K562 (cell line): ENCODE results near the gene BEST4. TPM values are rescaled to one million over a fixed set of nuclear protein-coding genes. Genes with fewer than 3 reads are reported as not detected.
A peak's percentile ranks its signal among the peaks of the same experiment; 100 is the strongest.

Source experiments
- BHLHE40 ChIP-seq: IDR thresholded peaks from 2 replicates; pipeline ENCODE4 v1.6.1; 2011; ENCODE audit warnings: low read length, improper control_type of control experiment
- CBX5 ChIP-seq: IDR thresholded peaks from 2 replicates; pipeline ENCODE4 v1.6.1; 2014; ENCODE audit warnings: low read depth, borderline replicate concordance
- CHCHD3 ChIP-seq: fragments of 250-450 bp; sonication (Bioruptor Pico); IDR thresholded peaks from 2 replicates; pipeline ENCODE4 v2.1.2; 2022; ENCODE audit warnings: mild to moderate bottlenecking
- DIDO1 ChIP-seq: fragments of 450-650 bp; IDR thresholded peaks from 2 replicates; pipeline ENCODE4 v1.6.1; 2016; ENCODE audit warnings: low read depth, missing biosample characterization, missing genetic modification characterization
- ELF4 ChIP-seq: fragments of 450-650 bp; formaldehyde crosslinking; IDR thresholded peaks from 2 replicates; pipeline ENCODE4 v1.4.0; 2022; ENCODE audit warnings: missing genetic modification characterization
- HDAC6 ChIP-seq: IDR thresholded peaks from 2 replicates; pipeline ENCODE4 v1.6.1; 2012; ENCODE audit warnings: low read depth, mild to moderate bottlenecking, control low read depth, inconsistent platforms, low read length, moderate library complexity
- HMGN3 ChIP-seq: IDR thresholded peaks from 2 replicates; pipeline ENCODE4 v1.6.1; 2011; ENCODE audit warnings: borderline replicate concordance, low read depth, mild to moderate bottlenecking, mixed read lengths, low read length; ENCODE audit not compliant: insufficient read length; ENCODE audit errors: extremely low read depth
- HNRNPK ChIP-seq: fragments of 200-400 bp; formaldehyde crosslinking; IDR thresholded peaks from one replicate; pipeline ENCODE4 v1.6.1; 2018; ENCODE audit warnings: mild to moderate bottlenecking, low read depth, low read length; ENCODE audit not compliant: poor library complexity, severe bottlenecking
- MAFF ChIP-seq: IDR thresholded peaks from 2 replicates; pipeline ENCODE4 v1.6.1; 2012; ENCODE audit warnings: low read length, improper control_type of control experiment
- MXI1 ChIP-seq: IDR thresholded peaks from 2 replicates; pipeline ENCODE4 v1.6.1; 2011; ENCODE audit warnings: low read depth, mild to moderate bottlenecking, improper control_type of control experiment, low read length
- NELFE ChIP-seq: IDR thresholded peaks from 2 replicates; pipeline ENCODE4 v1.6.1; 2011; ENCODE audit warnings: mild to moderate bottlenecking; ENCODE audit not compliant: insufficient read depth, insufficient read length
- NUFIP1 ChIP-seq: fragments of 450-650 bp; IDR thresholded peaks from 2 replicates; pipeline ENCODE4 v1.6.1; 2018; ENCODE audit not compliant: partially characterized antibody
- SAFB ChIP-seq: fragments of 200-400 bp; formaldehyde crosslinking; IDR thresholded peaks from 2 replicates; pipeline ENCODE4 v1.6.1; 2017; ENCODE audit warnings: low read depth, low read length, borderline replicate concordance
- SMARCE1 ChIP-seq: fragments of 450-650 bp; IDR thresholded peaks from 2 replicates; pipeline ENCODE4 v1.7.1; 2016; ENCODE audit warnings: mild to moderate bottlenecking
- SREBF2 ChIP-seq: sonication (generic); formaldehyde crosslinking; IDR thresholded peaks from 2 replicates; pipeline ENCODE4 v1.4.0; 2020; ENCODE audit warnings: mild to moderate bottlenecking, missing genetic modification reagents
- SRSF3 ChIP-seq: fragments of 200-400 bp; formaldehyde crosslinking; IDR thresholded peaks from 2 replicates; pipeline ENCODE4 v1.6.1; 2016; ENCODE audit warnings: mild to moderate bottlenecking, low read length, moderate library complexity; ENCODE audit not compliant: insufficient read depth
- ZNF263 ChIP-seq: sonication (generic); formaldehyde crosslinking; IDR thresholded peaks from 2 replicates; pipeline ENCODE4 v1.8.0; 2022; ENCODE audit warnings: mild to moderate bottlenecking, missing genetic modification reagents, borderline replicate concordance
- ZNF449 ChIP-seq: fragments of 250-450 bp; sonication (Bioruptor Pico); IDR thresholded peaks from 2 replicates; pipeline ENCODE4 v1.8.0; 2022; ENCODE audit warnings: moderate library complexity, mild to moderate bottlenecking, inconsistent platforms
- ZNF583 ChIP-seq: fragments of 250-450 bp; sonication (Bioruptor Pico); IDR thresholded peaks from 2 replicates; pipeline ENCODE4 v1.4.0; 2020
- polyA plus RNA-seq, 8 experiments: library from polyadenylated mRNA; depleted of rRNA in 4 of 8; stranded (reverse) in 5 of 8; unstranded in 3 of 8; fragments of >200 nt; fragmentation: Nextera tagmentation in 2 of 8; fragmentation: Illumina TruSeq in 1 of 8; extraction: Ambion mirVana in 2 of 8; extraction: Trizol in 1 of 8; gene quantifications; 2 replicates each; pipeline versions ENCODE4 v1.2.1 to v1.2.3, GENCODE V29; 2011 to 2014; ENCODE audit warnings: inconsistent platforms in 1 of 8, missing spikeins in 1 of 8
- total RNA-seq, 7 experiments: library from RNA; depleted of rRNA in 6 of 7; stranded (reverse); fragments of >200 nt in 6 of 7; fragmentation: Illumina TruSeq in 2 of 7; extraction: Trizol in 2 of 7; gene quantifications; 2 replicates each; pipeline versions ENCODE4 v1.2.1 to v1.2.3, GENCODE V29; 2011 to 2021; ENCODE audit warnings: low replicate concordance in 1 of 7
- TF ChIP-seq, protein P1 (sequence below), 2 experiments: fragments of 450-650 bp in 1 of 2; sonication (generic) in 1 of 2; formaldehyde crosslinking in 1 of 2; IDR thresholded peaks in 1 of 2; conservative IDR thresholded peaks in 1 of 2; 2 replicates each; pipeline versions ENCODE4 v1.6.1 to v1.8.1; 2016 to 2023; ENCODE audit warnings: mild to moderate bottlenecking in 2 of 2, moderate library complexity in 2 of 2, inconsistent platforms in 1 of 2, missing genetic modification reagents in 1 of 2
- TF ChIP-seq, protein P2 (sequence below): fragments of 450-650 bp; IDR thresholded peaks from 2 replicates; pipeline ENCODE4 v1.7.1; 2018; ENCODE audit warnings: mild to moderate bottlenecking, low read depth; ENCODE audit not compliant: partially characterized antibody
- TF ChIP-seq, protein P3 (sequence below): fragments of 250-450 bp; sonication (Bioruptor Pico); IDR thresholded peaks from 2 replicates; pipeline ENCODE4 v1.5.0; 2020; ENCODE audit warnings: mild to moderate bottlenecking, borderline replicate concordance

The BEST4 gene
- total and polyA plus RNA-seq, 9 of the 15 experiments (the other 6 are each of a cell fraction or from before 2014, with no cell fraction given) = 0.07 to 0.11 TPM; not detected in 7

DNA sequence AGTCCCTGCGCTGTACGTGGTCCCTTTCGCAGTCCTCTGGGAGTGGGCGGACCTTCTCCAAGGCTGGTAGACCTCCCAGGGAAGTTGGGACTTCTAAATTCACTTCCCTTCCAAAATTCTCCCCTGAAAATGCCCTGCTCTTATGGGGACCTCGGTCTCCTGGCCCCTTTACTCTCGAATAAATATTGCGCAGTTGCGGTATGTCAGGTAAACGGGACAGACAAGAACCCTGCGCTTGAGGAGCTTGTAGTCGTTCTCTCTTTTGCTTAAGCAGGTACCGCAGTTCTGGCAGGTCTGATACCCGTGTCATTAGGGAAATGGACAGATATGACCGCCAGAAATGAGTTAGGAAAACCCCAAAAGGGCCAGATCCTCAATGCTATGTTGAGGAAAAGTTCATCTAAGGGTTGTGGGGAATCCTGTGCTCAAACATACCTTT lies 47.8 kb downstream of the BEST4 start (continued):
- TF ChIP-seq HDAC6 (no peak), SMARCE1 (0 out of 2 replicates have a peak, but pooled peaks have one; percentile 13), CBX5 (no peak), SREBF2 (0 out of 2 replicates have a peak, but pooled peaks have one; percentile 84), SAFB (no peak), CHCHD3 (CRISPR knock-in tag) (no peak), ZNF583 (CRISPR knock-in tag) (no peak), ELF4 (CRISPR knock-in tag) (no peak), SRSF3 (peak; percentile 4; the same call in 1 of the 2 replicates), MAFF (no peak), ZNF263 (CRISPR knock-in tag) (0 out of 2 replicates have a peak, but pooled peaks have one; percentile 3), HNRNPK (no peak), DIDO1 (tag) (no peak), HMGN3 (no peak), NUFIP1 (no peak), ZNF449 (CRISPR knock-in tag) (no peak), MXI1 (0 out of 2 replicates have a peak, but pooled peaks have one; percentile 6), NELFE (no peak), BHLHE40 (peak; percentile 33; the same call in 1 of the 2 replicates)
- TF ChIP-seq, protein P1, sequence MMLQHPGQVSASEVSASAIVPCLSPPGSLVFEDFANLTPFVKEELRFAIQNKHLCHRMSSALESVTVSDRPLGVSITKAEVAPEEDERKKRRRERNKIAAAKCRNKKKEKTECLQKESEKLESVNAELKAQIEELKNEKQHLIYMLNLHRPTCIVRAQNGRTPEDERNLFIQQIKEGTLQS (IDR thresholded peaks at IDR 0.05) = no peak
- TF ChIP-seq, protein P1 (CRISPR knock-in tag; conservative IDR thresholded peaks at IDR 0.05) = 0 out of 2 replicates have a peak, but pooled peaks have one; percentile 4
- TF ChIP-seq, protein P2, sequence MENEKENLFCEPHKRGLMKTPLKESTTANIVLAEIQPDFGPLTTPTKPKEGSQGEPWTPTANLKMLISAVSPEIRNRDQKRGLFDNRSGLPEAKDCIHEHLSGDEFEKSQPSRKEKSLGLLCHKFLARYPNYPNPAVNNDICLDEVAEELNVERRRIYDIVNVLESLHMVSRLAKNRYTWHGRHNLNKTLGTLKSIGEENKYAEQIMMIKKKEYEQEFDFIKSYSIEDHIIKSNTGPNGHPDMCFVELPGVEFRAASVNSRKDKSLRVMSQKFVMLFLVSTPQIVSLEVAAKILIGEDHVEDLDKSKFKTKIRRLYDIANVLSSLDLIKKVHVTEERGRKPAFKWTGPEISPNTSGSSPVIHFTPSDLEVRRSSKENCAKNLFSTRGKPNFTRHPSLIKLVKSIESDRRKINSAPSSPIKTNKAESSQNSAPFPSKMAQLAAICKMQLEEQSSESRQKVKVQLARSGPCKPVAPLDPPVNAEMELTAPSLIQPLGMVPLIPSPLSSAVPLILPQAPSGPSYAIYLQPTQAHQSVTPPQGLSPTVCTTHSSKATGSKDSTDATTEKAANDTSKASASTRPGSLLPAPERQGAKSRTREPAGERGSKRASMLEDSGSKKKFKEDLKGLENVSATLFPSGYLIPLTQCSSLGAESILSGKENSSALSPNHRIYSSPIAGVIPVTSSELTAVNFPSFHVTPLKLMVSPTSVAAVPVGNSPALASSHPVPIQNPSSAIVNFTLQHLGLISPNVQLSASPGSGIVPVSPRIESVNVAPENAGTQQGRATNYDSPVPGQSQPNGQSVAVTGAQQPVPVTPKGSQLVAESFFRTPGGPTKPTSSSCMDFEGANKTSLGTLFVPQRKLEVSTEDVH = no peak
- TF ChIP-seq, protein P3, sequence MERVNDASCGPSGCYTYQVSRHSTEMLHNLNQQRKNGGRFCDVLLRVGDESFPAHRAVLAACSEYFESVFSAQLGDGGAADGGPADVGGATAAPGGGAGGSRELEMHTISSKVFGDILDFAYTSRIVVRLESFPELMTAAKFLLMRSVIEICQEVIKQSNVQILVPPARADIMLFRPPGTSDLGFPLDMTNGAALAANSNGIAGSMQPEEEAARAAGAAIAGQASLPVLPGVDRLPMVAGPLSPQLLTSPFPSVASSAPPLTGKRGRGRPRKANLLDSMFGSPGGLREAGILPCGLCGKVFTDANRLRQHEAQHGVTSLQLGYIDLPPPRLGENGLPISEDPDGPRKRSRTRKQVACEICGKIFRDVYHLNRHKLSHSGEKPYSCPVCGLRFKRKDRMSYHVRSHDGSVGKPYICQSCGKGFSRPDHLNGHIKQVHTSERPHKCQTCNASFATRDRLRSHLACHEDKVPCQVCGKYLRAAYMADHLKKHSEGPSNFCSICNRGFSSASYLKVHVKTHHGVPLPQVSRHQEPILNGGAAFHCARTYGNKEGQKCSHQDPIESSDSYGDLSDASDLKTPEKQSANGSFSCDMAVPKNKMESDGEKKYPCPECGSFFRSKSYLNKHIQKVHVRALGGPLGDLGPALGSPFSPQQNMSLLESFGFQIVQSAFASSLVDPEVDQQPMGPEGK (CRISPR knock-in tag) = no peak
